H1 (cell line): ENCODE measurements around the gene B4GALNT1. TPM values are rescaled to one million over a fixed set of nuclear protein-coding genes. Genes with fewer than 3 reads are reported as not detected.

Experiments used
- CTCF ChIA-PET: fragments of 300-600 bp; sonication (Branson Sonifier 250); formaldehyde crosslinking; loops from one replicate; lab custom pipeline; 2021; ENCODE audit not compliant: partially characterized antibody; lab: Charles Lee
- POLR2A ChIA-PET: fragments of 300-600 bp; sonication (Branson Sonifier 250); formaldehyde crosslinking; loops from one replicate; lab custom pipeline; 2021; ENCODE audit warnings: inconsistent platforms; ENCODE audit not compliant: partially characterized antibody; lab: Charles Lee
- DNase-seq, 2 experiments: peaks; one replicate each; pipeline versions ENCODE4 v3.0.0 to v3.0.0-alpha.2; 2010 to 2022; ENCODE audit warnings: low spot score in 2 of 2, low read depth in 1 of 2, mixed read lengths in 1 of 2
- FAIRE-seq: peaks from 2 replicates; lab custom pipeline; 2011; peaks lifted over from hg19 to GRCh38; lab: Jason Lieb, UNC
- H2AFZ ChIP-seq: 2 replicates; pipeline ENCODE4 v1.8.1; 2012; ENCODE audit warnings: low read length, inconsistent platforms
- H2AK5ac ChIP-seq: 2 replicates; pipeline ENCODE4 v1.6.1; 2013; ENCODE audit warnings: low read depth, low read length
- H2BK120ac ChIP-seq: replicated peaks from 2 replicates; pipeline ENCODE3; 2013; ENCODE audit warnings: low read depth, low read length, inconsistent platforms
- H2BK12ac ChIP-seq: 2 replicates; pipeline ENCODE4 v1.6.1; 2013; ENCODE audit warnings: low read depth, low read length
- H2BK15ac ChIP-seq: 2 replicates; pipeline ENCODE4 v1.6.1; 2013; ENCODE audit warnings: low read length
- H2BK20ac ChIP-seq: 2 replicates; pipeline ENCODE4 v1.6.1; 2013; ENCODE audit warnings: low read length
- H2BK5ac ChIP-seq: 2 replicates; pipeline ENCODE4 v1.6.1; 2013; ENCODE audit warnings: low read depth, low read length
- H3K14ac ChIP-seq: 2 replicates; pipeline ENCODE4 v1.6.1; 2013; ENCODE audit warnings: inconsistent platforms; ENCODE audit not compliant: insufficient read length
- H3K18ac ChIP-seq: 2 replicates; pipeline ENCODE4 v1.6.1; 2013; ENCODE audit warnings: low read length; ENCODE audit errors: extremely low read depth
- H3K23ac ChIP-seq: 2 replicates; pipeline ENCODE4 v1.6.1; 2013; ENCODE audit warnings: inconsistent platforms; ENCODE audit not compliant: insufficient read length
- H3K23me2 ChIP-seq: 2 replicates; pipeline ENCODE4 v1.6.1; 2013; ENCODE audit warnings: low read depth, low read length
- H3K27ac ChIP-seq: 2 replicates; pipeline ENCODE4 v1.6.1; 2011; ENCODE audit warnings: low read depth, low read length, inconsistent platforms
- H3K27me3 ChIP-seq, 4 experiments: replicated peaks in 1 of 4; 1 replicate in 1 of 4; 2 replicates in 3 of 4; pipeline versions ENCODE4 v1.6.1 to v1.8.1; 2011 to 2013; ENCODE audit warnings: low read length in 3 of 4, mild to moderate bottlenecking in 3 of 4, inconsistent platforms in 2 of 4, mixed read lengths in 2 of 4, moderate library complexity in 1 of 4; ENCODE audit not compliant: control insufficient read depth in 3 of 4, insufficient read depth in 3 of 4; ENCODE audit errors: extremely low read depth in 1 of 4
- H3K36me3 ChIP-seq, 4 experiments: 2 replicates each; pipeline versions ENCODE4 v1.6.1 to v1.8.1; 2011 to 2013; ENCODE audit warnings: mild to moderate bottlenecking in 4 of 4, low read length in 3 of 4, moderate library complexity in 2 of 4, control low read depth in 1 of 4, inconsistent platforms in 1 of 4; ENCODE audit not compliant: insufficient read depth in 4 of 4, control insufficient read depth in 2 of 4
- H3K4ac ChIP-seq: replicated peaks from 2 replicates; pipeline ENCODE3; 2013; ENCODE audit warnings: low read length, low read depth, mixed read lengths, inconsistent platforms; ENCODE audit not compliant: insufficient read length
- H3K4me1 ChIP-seq, 4 experiments: replicated peaks in 1 of 4; 1 replicate in 1 of 4; 2 replicates in 3 of 4; pipeline versions ENCODE4 v1.6.1 to v1.8.1; 2011 to 2013; ENCODE audit warnings: low read length in 3 of 4, inconsistent platforms in 2 of 4, mixed read lengths in 1 of 4; ENCODE audit not compliant: insufficient read depth in 4 of 4, control insufficient read depth in 3 of 4
- H3K4me2 ChIP-seq, 2 experiments: 2 replicates each; pipeline versions ENCODE4 v1.6.1 to v1.8.1; 2011 to 2013; ENCODE audit warnings: low read depth in 2 of 2, low read length in 2 of 2, control low read depth in 1 of 2, inconsistent platforms in 1 of 2, mild to moderate bottlenecking in 1 of 2; ENCODE audit not compliant: insufficient read depth in 1 of 2
- H3K4me3 ChIP-seq, 4 experiments: fragments of 200-600, 300-600 bp in 1 of 4; sonication (generic), shearing (Covaris generic), sonication (Bioruptor Twin) in 1 of 4; 2 replicates each; pipeline versions ENCODE4 v1.5.1 to v1.8.1; 2011 to 2016; ENCODE audit warnings: low read length in 4 of 4, low read depth in 3 of 4, control low read depth in 2 of 4, inconsistent platforms in 2 of 4, mild to moderate bottlenecking in 2 of 4, mixed read lengths in 1 of 4, moderate library complexity in 1 of 4; ENCODE audit not compliant: insufficient read depth in 2 of 4; ENCODE audit errors: extremely low read depth in 1 of 4
- H3K56ac ChIP-seq: replicated peaks from 2 replicates; pipeline ENCODE3; 2013; ENCODE audit warnings: low read depth, mild to moderate bottlenecking, mixed read lengths, low read length, inconsistent platforms; ENCODE audit not compliant: insufficient read length
- H3K79me1 ChIP-seq: 2 replicates; pipeline ENCODE4 v1.6.1; 2013; ENCODE audit warnings: low read depth, low read length, control low read depth
- H3K79me2 ChIP-seq, 2 experiments: 2 replicates each; pipeline versions ENCODE4 v1.6.1 to v1.8.1; 2012 to 2013; ENCODE audit warnings: low read length in 2 of 2, mild to moderate bottlenecking in 2 of 2, inconsistent platforms in 1 of 2; ENCODE audit not compliant: insufficient read depth in 2 of 2, control insufficient read depth in 1 of 2
- H3K9ac ChIP-seq, 4 experiments: replicated peaks in 1 of 4; 1 replicate in 1 of 4; 2 replicates in 3 of 4; pipeline versions ENCODE4 v1.6.1 to v1.8.1; 2011 to 2013; ENCODE audit warnings: low read depth in 3 of 4, low read length in 3 of 4, control low read depth in 2 of 4, mild to moderate bottlenecking in 2 of 4, moderate library complexity in 2 of 4, inconsistent platforms in 1 of 4; ENCODE audit errors: extremely low read depth in 1 of 4
- H3K9me3 ChIP-seq, 2 experiments: 2 replicates each; pipeline versions ENCODE4 v1.6.1 to v1.8.1; 2012 to 2013; ENCODE audit warnings: mild to moderate bottlenecking in 2 of 2, moderate library complexity in 2 of 2, control low read depth in 1 of 2, inconsistent platforms in 1 of 2, low read depth in 1 of 2, low read length in 1 of 2, mixed read lengths in 1 of 2; ENCODE audit not compliant: insufficient read depth in 2 of 2
- H4K20me1 ChIP-seq, 2 experiments: replicated peaks in 1 of 2; 2 replicates each; pipeline versions ENCODE3 to v1.8.1; 2011 to 2013; ENCODE audit warnings: inconsistent platforms in 2 of 2, low read length in 2 of 2, mild to moderate bottlenecking in 1 of 2; ENCODE audit not compliant: insufficient read depth in 2 of 2, control insufficient read depth in 1 of 2
- H4K5ac ChIP-seq: 2 replicates; pipeline ENCODE4 v1.6.1; 2013; ENCODE audit warnings: low read length, low read depth, mixed read lengths, inconsistent platforms; ENCODE audit not compliant: insufficient read length
- H4K8ac ChIP-seq: 2 replicates; pipeline ENCODE4 v1.8.0; 2013; ENCODE audit warnings: mild to moderate bottlenecking, moderate library complexity, low read length, inconsistent platforms; ENCODE audit not compliant: insufficient read depth; ENCODE audit errors: extremely low read depth
- H4K91ac ChIP-seq: replicated peaks from 2 replicates; pipeline ENCODE3; 2013; ENCODE audit warnings: low read length, mixed read lengths, inconsistent platforms; ENCODE audit not compliant: insufficient read length
- ASH2L ChIP-seq: fragments of 200-600, 300-600 bp; sonication (generic); IDR thresholded peaks from one replicate; pipeline ENCODE4 v1.7.1; 2017; ENCODE audit warnings: low read length
- BRCA1 ChIP-seq: IDR thresholded peaks from 2 replicates; pipeline ENCODE4 v1.6.1; 2012; ENCODE audit warnings: low read depth, low read length, improper control_type of control experiment
- CREB1 ChIP-seq: IDR thresholded peaks from 2 replicates; pipeline ENCODE4 v1.6.1; 2012; ENCODE audit warnings: inconsistent platforms
- NANOG ChIP-seq: IDR thresholded peaks from 2 replicates; pipeline ENCODE4 v1.6.1; 2011; ENCODE audit warnings: low read length, low read depth, mild to moderate bottlenecking, inconsistent platforms; ENCODE audit not compliant: insufficient read depth, poor library complexity, severe bottlenecking
- NRF1 ChIP-seq: IDR thresholded peaks from 2 replicates; pipeline ENCODE4 v1.6.1; 2011; ENCODE audit warnings: mild to moderate bottlenecking, low read depth, low read length, improper control_type of control experiment
- RNF2 ChIP-seq: fragments of 200-900, 300-1000 bp; sonication (generic); IDR thresholded peaks from 2 replicates; pipeline ENCODE4 v1.7.1; 2016; ENCODE audit warnings: borderline replicate concordance, low read depth, mild to moderate bottlenecking, antibody characterized with exemption, low read length; ENCODE audit not compliant: poor library complexity, severe bottlenecking; ENCODE audit errors: missing control alignments
- SIN3A ChIP-seq, 2 experiments: IDR thresholded peaks in 1 of 2; conservative IDR thresholded peaks in 1 of 2; 2 replicates each; pipeline ENCODE4 v1.6.1; 2011 to 2012; ENCODE audit warnings: low read length in 2 of 2, improper control_type of control experiment in 1 of 2, low read depth in 1 of 2, mild to moderate bottlenecking in 1 of 2
- SIX5 ChIP-seq: IDR thresholded peaks from 2 replicates; pipeline ENCODE4 v1.6.1; 2011; ENCODE audit warnings: mild to moderate bottlenecking, low read depth, low read length
- TAF7 ChIP-seq: optimal IDR thresholded peaks from 2 replicates; pipeline ENCODE3; 2011; ENCODE audit warnings: low read depth, mild to moderate bottlenecking, inconsistent platforms, low read length, moderate library complexity, borderline replicate concordance
- YY1 ChIP-seq: IDR thresholded peaks from 2 replicates; pipeline ENCODE4 v1.6.1; 2011; ENCODE audit warnings: low read depth, mild to moderate bottlenecking, low read length
- ZNF274 ChIP-seq: IDR thresholded peaks from 2 replicates; pipeline ENCODE4 v1.7.0; 2012; ENCODE audit warnings: low read length, borderline replicate concordance; ENCODE audit errors: extremely low read depth
- WGBS, 2 experiments: shearing (Covaris generic) in 1 of 2; methylation state at CpG; one replicate each; pipeline versions ENCODE4 v1.1.6 to v1.1.7; 2013 to 2015; ENCODE audit warnings: low lambda C conversion rate in 2 of 2, mixed read lengths in 2 of 2, inconsistent platforms in 1 of 2, low coverage in 1 of 2, missing lambda C conversion rate in 1 of 2; ENCODE audit not compliant: insufficient replicate concordance in 2 of 2, insufficient coverage in 1 of 2, insufficient read length in 1 of 2; ENCODE audit errors: extremely low coverage in 1 of 2, missing lambda C conversion rate in 1 of 2; 5-methylcytosine and 5-hydroxymethylcytosine counted together
- polyA plus RNA-seq, 7 experiments: library from polyadenylated mRNA; depleted of rRNA in 3 of 7; stranded (reverse) in 5 of 7; unstranded in 2 of 7; fragments of >200 nt in 5 of 7; fragments of 200-250 nt in 2 of 7; gene quantifications; 1 replicate in 5 of 7; 2 replicates in 1 of 7; 4 replicates in 1 of 7; pipeline versions ENCODE4 v1.2.1 to v1.2.3, GENCODE V29; 2011 to 2013; ENCODE audit warnings: missing spikeins in 2 of 7, mixed read lengths in 2 of 7
- total RNA-seq: library from RNA; stranded (reverse); fragmentation: NEBNext Ultra II Directional; extraction: Animal tissue kit (Norgen Biotek cat#: 25700); gene quantifications from 2 replicates; pipeline ENCODE4 v1.2.1, GENCODE V29; 2021

The B4GALNT1 gene
- total and polyA plus RNA-seq, 2 of the 8 experiments (the other 6 are each of a cell fraction or from before 2014, with no cell fraction given): 1.5 to 2.3 TPM

GRCh38 chr12:57603815-57604453, 29.1 kb downstream of the B4GALNT1 start:
- peak overlapping the region; percentile 30; the same call in 1 of the 2 replicates for H2AFZ ChIP-seq
- peak overlapping the region; percentile 53 to 84 (median 78) for H3K4me3 ChIP-seq
- no peak overlapping the region for H2BK15ac ChIP-seq
- no peaks in the 10 kb centered on the region for H3K9me3 ChIP-seq
- peak overlapping the region; percentile 76 to 83 for H3K4me2 ChIP-seq
- H2AK5ac ChIP-seq: no peak overlapping the region
- CTCF ChIA-PET: interaction anchor here (0.6 to 6.3 kb wide), 8 partner anchors 13 to 174 kb away, joined by 3 to 40 read pairs (median 3); partner anchors contain the start of gene PIP4K2C
- H3K79me2 ChIP-seq: peaks cover 0 to 10% of the 10 kb centered on the region in 2 experiments; a peak in 1 of 4 replicates
- no peak overlapping the region for H3K23ac ChIP-seq
- peaks cover 5 to 23% (median 15%) of the 10 kb centered on the region in 4 experiments; a peak in 6 of 8 replicates for H3K36me3 ChIP-seq
- FAIRE-seq: peak; percentile 74
- H4K5ac ChIP-seq: peak overlapping the region; percentile 88
- H2BK12ac ChIP-seq: peak overlapping the region; percentile 63; the same call in 1 of the 2 replicates
- H3K18ac ChIP-seq: peak overlapping the region; percentile 71
- H2BK120ac ChIP-seq: no peak overlapping the region
- H3K9ac ChIP-seq: peak overlapping the region in 3 of 4 experiments; percentile 81 to 85 (median 81); a peak in 6 of 7 replicates
- peak overlapping the region; percentile 83 for H3K56ac ChIP-seq
- H3K14ac ChIP-seq: no peak overlapping the region
- peak in 1 of 2 experiments; percentile 52 for DNase-seq
- H4K91ac ChIP-seq: peak overlapping the region; percentile 96
- peaks cover 3 to 6% (median 6%) of the 10 kb centered on the region in 4 experiments for H3K4me1 ChIP-seq
- POLR2A ChIA-PET: interaction anchor here (0.6 to 7.7 kb wide), 14 partner anchors 9 to 337 kb away, joined by 3 to 60 read pairs (median 4); partner anchors contain the start of gene PIP4K2C
- H3K4ac ChIP-seq: no peak overlapping the region
- H2BK20ac ChIP-seq: no peak overlapping the region
- WGBS, 2 experiments: 38% methylated on average over 6 of the region's 6 CpGs; no CpG with 5 or more reads in 1 of the 2 experiments
- H3K79me1 ChIP-seq: no peaks in the 10 kb centered on the region; the same call in 1 of the 2 replicates
- peak overlapping the region; percentile 93 for H3K27ac ChIP-seq
- H4K8ac ChIP-seq: peak overlapping the region; percentile 85
- peak overlapping the region; percentile 95; the same call in 1 of the 2 replicates for H2BK5ac ChIP-seq
- H3K27me3 ChIP-seq: no peaks in the 10 kb centered on the region
- H3K23me2 ChIP-seq: peaks cover 11% of the 10 kb centered on the region
- H4K20me1 ChIP-seq: peaks cover 0 to 2% of the 10 kb centered on the region in 2 experiments
- TF ChIP-seq BRCA1 (no peak), NRF1 (no peak), RNF2 (no peak), NANOG (peak; percentile 80), CREB1 (no peak), ASH2L (peak; percentile 16), SIN3A (conservative IDR thresholded peaks at IDR 0.05 in 1 of 2, IDR thresholded peaks at IDR 0.05 in 1 of 2; ENCODE audit: low read depth in 1 of 2, low read length in 2 of 2) (0 out of 4 replicates have a peak, but pooled peaks of 1 of the 2 experiments have one; percentile 43), YY1 (0 out of 2 replicates have a peak, but pooled peaks have one; percentile 32), TAF7 (no peak), ZNF274 (no peak), SIX5 (no peak)
